GM21576 (cell line): ENCODE data around the gene DCLK3.
A peak's percentile ranks its signal among the peaks of the same experiment; 100 is the strongest.

Experiments used
- ATAC-seq: cut with Tn5 transposase; IDR thresholded peaks from one replicate; pipeline ENCODE4 v1.9.1; 2021; ENCODE audit warnings: mild to moderate bottlenecking, moderate library complexity; ENCODE audit not compliant: unreplicated experiment

The DCLK3 gene

GRCh38 chr3:36763850-36764703, at the start of gene DCLK3:
Gene DCLK3 (minus strand): TSS chr3:36764553. CDS start chr3:36764263, 290 bp downstream.
- ATAC-seq: no peak

- no peak for ATAC-seq
Measured at GRCh38 chr3:36813305-36813704, 49.0 kb upstream of the DCLK3 start.

- ATAC-seq: no peak
Measured at GRCh38 chr3:36812240-36812639, 47.9 kb upstream of the DCLK3 start.

- no peak for ATAC-seq
Measured at GRCh38 chr3:36811768-36812167, 47.4 kb upstream of the DCLK3 start.

GRCh38 chr3:36804295-36805055, 40.1 kb upstream of the DCLK3 start:
- ATAC-seq: no peak

- ATAC-seq: no peak
Measured at GRCh38 chr3:36803091-36803791, 38.9 kb upstream of the DCLK3 start.

- no peak for ATAC-seq
Measured at GRCh38 chr3:36800533-36801116, 36.3 kb upstream of the DCLK3 start.

GRCh38 chr3:36796881-36797280, 32.5 kb upstream of the DCLK3 start:
- no peak for ATAC-seq

GRCh38 chr3:36796161-36796560, 31.8 kb upstream of the DCLK3 start:
- ATAC-seq: no peak

GRCh38 chr3:36795622-36796021, 31.3 kb upstream of the DCLK3 start:
- ATAC-seq: no peak

- ATAC-seq: peak; percentile 61
Measured at GRCh38 chr3:36792342-36792741, 28.0 kb upstream of the DCLK3 start.

- no peak for ATAC-seq
Measured at GRCh38 chr3:36790765-36791164, 26.4 kb upstream of the DCLK3 start.

- ATAC-seq: no peak
Measured at GRCh38 chr3:36786921-36787890, 22.9 kb upstream of the DCLK3 start.

- ATAC-seq: no peak
Measured at GRCh38 chr3:36784138-36784635, 19.8 kb upstream of the DCLK3 start.

GRCh38 chr3:36777424-36778218, 13.3 kb upstream of the DCLK3 start:
- no peak for ATAC-seq

GRCh38 chr3:36776436-36776835, 12.1 kb upstream of the DCLK3 start:
- ATAC-seq: no peak

- no peak for ATAC-seq
Measured at GRCh38 chr3:36774052-36774451, 9.7 kb upstream of the DCLK3 start.

- no peak for ATAC-seq
Measured at GRCh38 chr3:36771931-36772330, 7.6 kb upstream of the DCLK3 start.

- ATAC-seq: no peak
Measured at GRCh38 chr3:36769926-36770325, 5.6 kb upstream of the DCLK3 start.
